SW 1271 (cell line): ENCODE data around the gene LOC101059915.
A peak's percentile ranks its signal among the peaks of the same experiment; 100 is the strongest.

ENCODE experiments used
- DNase-seq, 2 experiments: peaks; one replicate each; lab custom pipeline; 2025; lab: John Stamatoyannopoulos, UW

Gene LOC101059915

DNA sequence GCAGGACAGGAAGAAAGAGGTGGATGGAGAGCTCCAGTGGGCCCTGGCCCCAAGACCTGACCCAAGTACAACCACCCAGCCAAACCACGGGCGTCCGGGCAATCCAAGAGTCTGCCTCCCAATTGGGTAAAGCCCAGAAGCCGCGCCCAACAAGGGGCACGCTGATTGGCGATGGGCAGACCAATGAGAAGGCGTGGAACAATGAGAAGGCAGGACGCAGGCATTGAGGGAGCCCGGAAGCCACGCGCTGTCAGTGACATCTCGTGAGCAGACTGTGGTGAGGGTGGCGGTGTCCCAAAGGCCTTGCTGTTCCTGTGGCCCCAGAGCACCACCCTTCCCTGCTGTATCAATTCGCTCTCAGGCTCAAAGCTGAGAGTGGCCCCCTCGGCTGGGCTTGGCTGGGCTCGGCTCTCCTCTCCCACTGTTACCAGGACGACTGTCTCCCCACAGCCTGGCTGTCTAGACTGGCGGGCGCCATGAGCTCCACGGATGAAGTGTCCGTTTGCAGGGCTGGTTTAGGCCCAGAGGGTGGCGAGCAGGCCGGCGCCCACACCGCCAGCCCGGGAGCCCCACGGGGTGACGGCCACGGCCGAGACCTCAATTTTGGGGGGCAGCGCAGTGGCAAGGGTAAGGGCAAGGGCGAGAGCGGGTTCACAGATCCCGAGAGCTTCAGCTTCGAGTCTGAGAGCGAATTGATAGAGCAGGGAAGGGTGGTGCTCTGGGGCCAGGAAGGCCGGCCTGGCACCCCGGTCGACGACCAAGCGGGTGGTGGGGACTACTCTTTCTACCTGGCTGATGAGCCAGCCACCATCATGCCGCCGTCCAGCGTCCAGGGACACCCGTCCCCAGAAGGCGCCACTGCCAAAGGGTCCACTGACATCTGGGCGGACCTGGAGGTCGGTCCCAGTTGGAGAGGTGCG is at the start of gene LOC101059915:
TSS of gene LOC101059915 (plus strand) at position 219 of the 920 bp plus-strand sequence.
- DNase-seq = no peak

DNA sequence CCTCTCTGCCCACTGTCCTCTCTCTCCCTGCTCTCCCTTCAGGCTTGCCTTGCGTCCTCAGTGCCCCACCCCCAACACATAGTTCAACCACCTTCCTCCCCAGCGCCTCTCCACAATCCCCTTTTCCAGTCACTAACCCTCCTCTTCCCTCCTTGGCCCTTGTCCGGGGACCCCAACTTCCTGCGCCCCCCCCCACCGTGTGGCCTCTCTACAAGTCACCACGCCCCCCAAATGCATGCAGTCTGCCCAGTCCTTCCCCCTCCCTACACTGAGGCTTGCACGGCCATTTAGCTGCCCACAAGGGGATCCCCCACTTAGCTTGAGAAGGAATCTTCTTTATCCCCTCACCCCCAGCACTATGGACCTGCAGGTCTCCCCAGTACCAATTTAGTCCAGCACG is 49.6 kb upstream of the LOC101059915 start:
- DNase-seq = no peak

DNA sequence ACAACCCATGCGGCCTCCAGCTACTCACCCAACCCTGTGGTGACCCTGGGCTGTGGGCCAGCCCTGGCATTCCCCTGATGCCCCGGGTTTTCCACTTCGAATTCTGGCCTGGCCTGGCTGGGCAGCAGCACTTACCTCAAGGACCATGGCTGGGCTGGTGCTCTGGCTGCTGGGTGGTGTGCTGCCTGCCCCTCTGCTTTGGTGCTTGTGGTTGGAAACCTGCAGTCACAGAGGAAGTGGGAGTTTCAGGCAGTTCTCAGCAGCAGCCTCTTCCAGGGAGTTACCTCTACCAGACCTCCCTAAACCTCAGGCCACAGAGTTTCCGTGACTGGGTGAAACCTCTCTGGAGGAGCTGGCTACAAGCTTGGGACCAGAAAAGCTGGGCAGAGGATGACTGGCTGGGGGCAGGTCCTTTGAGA is 49.0 kb upstream of the LOC101059915 start, which contains the start of gene CXCR3:
TSS of gene CXCR3 (minus strand) at position 209 of the 419 bp plus-strand sequence. CDS start at position 147, 62 bp downstream.
- DNase-seq = no peak

DNA sequence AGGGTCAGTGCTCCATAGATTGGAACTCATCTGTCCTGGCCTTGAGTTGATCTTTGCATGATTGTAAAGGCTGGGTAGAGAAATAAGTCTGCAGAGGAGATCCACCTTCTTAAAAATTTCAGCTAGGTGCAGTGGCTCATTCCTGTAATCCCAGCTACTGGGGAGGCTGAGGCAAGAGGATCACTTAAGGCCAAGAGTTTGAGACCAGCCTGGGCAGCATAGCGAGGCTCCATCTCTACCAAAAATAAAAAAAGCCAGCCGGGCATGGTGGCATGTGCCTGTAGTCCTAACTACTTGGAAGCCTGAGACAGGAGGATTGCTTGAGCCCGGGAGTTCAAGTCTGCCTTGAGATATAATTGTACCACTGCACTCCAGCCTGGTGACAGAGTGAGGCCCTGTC is 48.6 kb upstream of the LOC101059915 start:
- DNase-seq = no peak

- no peak for DNase-seq
These were observed 48.2 kb upstream of the LOC101059915 start for GRCh38 chrX:71619193-71619592.

DNA sequence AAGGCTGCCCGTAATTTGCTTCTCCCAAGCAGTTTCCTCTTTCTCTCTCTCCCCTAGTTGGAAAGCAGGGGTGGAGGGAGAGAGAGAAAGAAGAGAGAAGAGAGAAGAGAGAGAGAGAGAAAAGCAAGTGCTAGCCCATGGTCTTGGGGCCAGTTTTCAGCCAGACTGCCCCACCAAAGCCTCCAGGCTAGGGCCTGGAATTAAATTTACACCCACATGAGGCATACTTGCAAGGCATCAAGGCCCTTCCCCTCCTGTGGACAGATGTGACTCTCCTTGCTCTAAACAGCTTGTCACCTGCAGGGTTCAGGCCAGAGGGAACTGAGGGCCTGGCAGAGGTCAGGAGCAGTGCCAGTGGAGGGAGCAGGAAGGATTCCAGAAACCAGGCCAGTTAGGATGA is 47.4 kb upstream of the LOC101059915 start:
- no peak for DNase-seq

GRCh38 chrX:71621603-71622002 is 45.7 kb upstream of the LOC101059915 start:
- no peak for DNase-seq

DNA sequence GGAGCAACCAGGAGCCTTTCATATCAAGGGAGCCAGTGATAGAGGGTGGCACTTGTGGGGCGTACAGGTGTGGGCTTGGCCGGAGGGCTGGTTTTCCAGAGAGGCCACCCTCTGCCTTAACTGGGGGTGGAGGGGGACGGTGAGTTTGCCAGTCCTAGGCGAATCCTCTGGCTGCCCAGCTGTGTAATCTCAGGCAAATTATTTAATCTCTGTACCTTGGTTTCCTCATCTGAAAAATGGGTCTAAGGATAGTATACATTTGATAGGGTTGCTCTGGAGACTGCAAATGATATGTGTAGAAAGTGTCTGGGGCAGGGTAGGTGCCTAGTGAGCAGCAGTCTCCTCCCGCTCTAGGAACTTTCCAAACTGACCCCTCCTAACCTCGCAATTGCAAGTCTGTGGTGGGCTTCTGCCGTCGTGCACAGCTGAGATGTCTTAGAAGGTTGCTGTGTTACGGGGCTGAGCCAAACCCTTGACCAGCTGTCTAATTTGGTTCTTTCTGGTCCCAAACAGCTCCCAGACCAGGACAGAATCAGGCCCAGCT is 45.2 kb upstream of the LOC101059915 start:
- no peak for DNase-seq

GRCh38 chrX:71622576-71623450 is 44.5 kb upstream of the LOC101059915 start:
- DNase-seq = peak in 1 of 2 experiments; percentile 5

DNA sequence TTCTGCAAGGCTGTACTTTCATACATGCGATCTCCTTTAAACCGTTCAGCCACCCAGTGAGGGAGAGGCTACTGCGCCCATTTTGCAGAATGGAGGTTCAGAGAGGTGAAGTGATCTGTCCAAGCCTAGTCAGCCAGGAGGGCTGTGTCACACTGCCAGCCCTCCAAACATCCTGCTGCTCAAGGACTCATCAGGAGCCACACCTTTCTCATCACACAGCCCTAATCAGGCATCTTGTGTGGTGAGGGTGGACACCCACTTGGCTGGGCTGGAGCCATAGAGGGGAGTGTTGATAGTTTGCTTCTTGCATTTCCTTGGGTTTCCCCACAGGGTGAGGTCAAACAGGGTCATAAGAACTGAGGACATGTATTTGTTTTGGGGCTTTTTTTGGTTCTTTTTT is 43.6 kb upstream of the LOC101059915 start:
- no peak for DNase-seq

DNA sequence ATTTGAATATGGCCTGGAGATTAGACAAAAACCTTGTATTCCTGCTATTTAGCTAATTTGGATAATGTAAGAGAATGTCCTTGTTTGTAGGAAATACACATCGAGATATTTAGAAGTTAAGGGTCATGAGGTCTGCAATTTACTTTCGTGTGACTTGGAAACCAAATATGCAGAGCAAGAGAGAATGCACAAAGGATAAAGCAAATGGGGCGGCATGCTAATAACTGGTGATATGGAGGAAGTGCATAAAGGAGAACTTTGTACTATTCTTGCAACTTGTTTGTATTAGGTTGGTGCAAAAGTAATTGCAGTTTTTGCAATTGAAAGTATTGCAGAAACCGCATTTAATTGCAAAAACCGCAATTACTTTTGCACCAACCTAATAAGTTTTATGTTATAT is 41.9 kb upstream of the LOC101059915 start:
- no peak for DNase-seq

- DNase-seq = no peak
These were observed 40.8 kb upstream of the LOC101059915 start for GRCh38 chrX:71626576-71626975.

GRCh38 chrX:71627588-71628404 is 39.5 kb upstream of the LOC101059915 start:
- no peak for DNase-seq

GRCh38 chrX:71629467-71629866 is 37.9 kb upstream of the LOC101059915 start:
- no peak for DNase-seq

DNA sequence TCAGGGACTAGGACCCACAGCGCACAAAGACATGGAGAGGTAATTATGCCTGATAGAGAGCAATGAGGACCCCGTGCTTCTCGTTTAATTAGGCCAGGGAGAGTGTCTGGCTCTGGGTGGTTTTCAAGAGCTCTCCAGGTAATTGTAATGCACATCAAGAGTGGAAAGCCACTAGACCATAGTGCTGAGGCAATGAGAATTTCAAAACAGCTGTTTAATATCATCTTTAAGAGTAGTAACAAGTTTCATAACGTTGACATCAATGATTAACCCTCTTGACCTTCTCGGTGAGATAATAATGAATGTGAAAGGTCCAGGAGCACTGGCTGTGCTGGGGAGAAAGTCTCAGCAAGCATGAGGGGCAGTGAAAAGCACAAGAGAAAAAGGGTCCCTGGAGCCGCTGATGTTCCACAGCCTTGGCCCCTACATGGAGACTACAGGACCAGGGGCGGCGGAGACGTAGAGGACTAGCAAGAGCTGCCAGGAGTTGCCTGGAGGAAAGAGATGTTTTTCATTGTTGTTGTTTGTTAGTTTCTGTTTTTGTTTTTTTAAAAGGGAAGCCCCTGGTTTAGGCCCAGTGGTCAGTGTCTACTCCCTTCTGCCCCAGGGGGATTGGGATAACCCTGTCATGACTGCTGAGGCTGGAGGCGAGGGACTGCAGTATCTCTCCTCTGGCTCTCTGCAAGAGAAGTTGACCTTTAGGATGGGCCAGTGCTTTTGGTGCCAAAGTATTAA is 34.3 kb upstream of the LOC101059915 start:
- DNase-seq = no peak

GRCh38 chrX:71634366-71634765 is 33.0 kb upstream of the LOC101059915 start:
- DNase-seq = no peak

DNA sequence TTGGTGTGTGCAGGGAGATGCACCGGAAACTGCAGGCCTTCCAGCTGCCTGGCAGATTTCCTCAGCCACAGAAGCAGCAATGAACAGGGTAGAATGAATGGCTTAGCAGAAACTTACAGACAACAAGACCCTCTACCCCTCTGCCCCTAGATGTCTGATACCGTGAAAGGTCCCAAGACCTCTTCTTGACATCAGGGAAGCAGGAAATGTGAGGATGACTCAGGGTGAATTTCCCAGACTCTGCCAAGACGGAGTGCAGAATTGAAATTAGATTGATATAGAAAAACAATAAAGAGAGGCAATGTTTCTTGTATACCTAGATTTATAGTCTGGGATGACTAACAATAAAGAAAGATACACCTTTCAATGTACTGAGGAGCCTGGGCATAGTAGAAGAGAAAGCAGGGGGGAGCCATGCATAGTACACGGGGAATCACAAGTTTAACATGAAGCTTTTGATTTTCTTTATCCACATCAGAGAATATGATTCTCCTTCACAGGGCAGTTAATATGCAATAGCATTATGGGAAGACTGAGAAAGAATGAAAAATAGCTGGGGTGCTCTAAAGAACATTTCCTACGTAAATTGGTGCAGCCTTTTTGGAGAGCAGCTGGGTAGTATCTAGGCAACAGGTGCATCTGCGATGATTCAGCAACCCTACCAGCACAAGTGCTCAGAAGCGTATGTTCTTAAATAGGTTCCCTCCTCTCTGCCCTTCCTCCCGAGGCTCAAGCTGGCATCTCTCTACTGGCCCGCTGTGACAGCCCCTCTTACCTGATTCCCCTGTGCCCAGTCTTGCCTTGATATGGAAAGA is 30.7 kb upstream of the LOC101059915 start:
- DNase-seq = no peak

- DNase-seq = no peak
These were observed 30.1 kb upstream of the LOC101059915 start for GRCh38 chrX:71637253-71637618.

DNA sequence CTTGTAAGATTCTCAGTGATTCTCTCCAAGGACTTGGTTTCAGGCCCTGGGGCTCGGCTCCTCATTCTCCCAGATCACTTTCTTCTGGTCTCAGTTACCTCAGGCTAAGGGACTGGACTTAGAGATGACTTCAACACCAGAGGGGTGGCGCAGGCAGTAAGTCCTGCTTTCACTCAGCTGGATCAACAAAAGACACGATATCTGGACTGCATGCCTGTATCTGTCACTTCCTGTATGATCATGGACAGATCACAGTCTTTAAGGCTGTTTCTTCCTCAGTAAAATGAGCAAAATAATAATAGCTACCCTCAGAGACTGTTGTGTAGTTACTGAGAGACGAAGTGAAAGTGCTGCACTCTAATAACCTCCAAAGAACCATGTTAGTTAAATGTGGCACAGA is 29.5 kb upstream of the LOC101059915 start:
- no peak for DNase-seq

GRCh38 chrX:71638409-71638808 is 28.9 kb upstream of the LOC101059915 start:
- DNase-seq = no peak
